ENCODE data around the gene MTF1.

GRCh38 chr1:37792943-37793686 lies 66.3 kb downstream of the MTF1 start:
- TF ChIP-seq TAF1 (IDR thresholded peaks at IDR 0.05; ENCODE audit: low read depth, low read length): no peak
- no peak for TF ChIP-seq POLR2AphosphoS5 (IDR thresholded peaks at IDR 0.05; ENCODE audit: low read depth, low read length)

All from GM12891 (cell line).